Esophagus squamous epithelium (tissue), 4 donors: ENCODE measurements around the gene DNAAF5.

Source experiments
- POLR2A ChIP-seq, 4 donors: fragments of 450-650 bp; IDR thresholded peaks; one replicate each; pipeline ENCODE4 v1.6.1; 2017; ENCODE audit warnings: antibody characterized with exemption in 4 of 4, mild to moderate bottlenecking in 4 of 4, moderate library complexity in 3 of 4
- TF ChIP-seq, protein P1 (sequence below), 6 experiments: fragments of 450-650 bp in 4 of 6; fragments of 200-600 bp in 2 of 6; sonication (generic) in 2 of 6; IDR thresholded peaks; one replicate each; pipeline ENCODE4 v1.5.1; 2016 to 2019; ENCODE audit warnings: antibody characterized with exemption in 6 of 6, mild to moderate bottlenecking in 4 of 6, moderate library complexity in 4 of 6

DNA sequence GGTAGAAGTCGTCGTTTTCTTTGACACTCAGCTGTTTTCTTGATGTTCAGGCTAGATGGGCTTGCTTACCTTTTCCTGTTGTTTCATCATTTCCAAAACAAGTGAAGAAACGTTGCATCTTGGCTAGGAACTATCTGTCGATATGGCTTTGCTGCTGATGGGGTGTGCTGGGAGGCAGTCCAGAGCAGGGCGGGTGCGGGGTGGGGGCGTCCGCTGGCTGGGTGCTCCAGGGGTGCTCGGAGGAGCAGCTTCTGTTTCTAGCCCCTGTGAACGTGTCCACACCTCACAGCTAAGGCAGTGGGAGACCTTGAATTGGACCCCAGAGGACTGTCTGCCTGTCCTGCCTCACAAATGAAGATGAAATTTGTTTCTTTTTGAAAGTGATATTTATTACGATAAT lies 98.2 kb downstream of the DNAAF5 start:
- TF ChIP-seq, protein P1, sequence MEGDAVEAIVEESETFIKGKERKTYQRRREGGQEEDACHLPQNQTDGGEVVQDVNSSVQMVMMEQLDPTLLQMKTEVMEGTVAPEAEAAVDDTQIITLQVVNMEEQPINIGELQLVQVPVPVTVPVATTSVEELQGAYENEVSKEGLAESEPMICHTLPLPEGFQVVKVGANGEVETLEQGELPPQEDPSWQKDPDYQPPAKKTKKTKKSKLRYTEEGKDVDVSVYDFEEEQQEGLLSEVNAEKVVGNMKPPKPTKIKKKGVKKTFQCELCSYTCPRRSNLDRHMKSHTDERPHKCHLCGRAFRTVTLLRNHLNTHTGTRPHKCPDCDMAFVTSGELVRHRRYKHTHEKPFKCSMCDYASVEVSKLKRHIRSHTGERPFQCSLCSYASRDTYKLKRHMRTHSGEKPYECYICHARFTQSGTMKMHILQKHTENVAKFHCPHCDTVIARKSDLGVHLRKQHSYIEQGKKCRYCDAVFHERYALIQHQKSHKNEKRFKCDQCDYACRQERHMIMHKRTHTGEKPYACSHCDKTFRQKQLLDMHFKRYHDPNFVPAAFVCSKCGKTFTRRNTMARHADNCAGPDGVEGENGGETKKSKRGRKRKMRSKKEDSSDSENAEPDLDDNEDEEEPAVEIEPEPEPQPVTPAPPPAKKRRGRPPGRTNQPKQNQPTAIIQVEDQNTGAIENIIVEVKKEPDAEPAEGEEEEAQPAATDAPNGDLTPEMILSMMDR (IDR thresholded peaks at IDR 0.05), result no peak
- no peak for TF ChIP-seq POLR2A (IDR thresholded peaks at IDR 0.05)
